Dermis blood vessel endothelial cell (primary cell): ENCODE results near the gene GDPD3. TPM values are rescaled to one million over a fixed set of nuclear protein-coding genes. Genes with fewer than 3 reads are reported as not detected.

Experiments used
- DNase-seq: peaks from one replicate; pipeline ENCODE4 v3.0.0; 2010
- total RNA-seq: library from RNA; depleted of rRNA; stranded (reverse); fragments of >200 nt; gene quantifications from 2 replicates; pipeline ENCODE4 v1.2.3, GENCODE V29; 2014

GDPD3 gene
- total RNA-seq, 1 donor from 2014 or later, result 2.2 TPM

- DNase-seq, result peak; percentile 93
Observed at GRCh38 chr16:30075503-30076275, 37.6 kb downstream of the GDPD3 start, which contains the start of gene PPP4C. TSS of gene PPP4C (plus strand) at chr16:30075994. CDS start at chr16:30076378, 384 bp downstream.

GRCh38 chr16:30070490-30070889 is 42.8 kb downstream of the GDPD3 start:
- no peak for DNase-seq

GRCh38 chr16:30069611-30070462 is 43.5 kb downstream of the GDPD3 start:
- DNase-seq, result no peak

GRCh38 chr16:30068750-30069610 is 44.4 kb downstream of the GDPD3 start:
- peak; percentile 65 for DNase-seq

- DNase-seq, result no peak
Observed at GRCh38 chr16:30068333-30068732, 45.0 kb downstream of the GDPD3 start.

- DNase-seq, result no peak
Observed at GRCh38 chr16:30067584-30067916, 45.8 kb downstream of the GDPD3 start.

- DNase-seq, result peak; percentile 16
Observed at GRCh38 chr16:30066761-30067583, 46.4 kb downstream of the GDPD3 start.

GRCh38 chr16:30065943-30066760 is 47.2 kb downstream of the GDPD3 start:
- DNase-seq, result peak; percentile 71

- DNase-seq, result peak; percentile 99
Observed at GRCh38 chr16:30065102-30065942, 48.0 kb downstream of the GDPD3 start, which contains the start of gene ALDOA. TSS of gene ALDOA (plus strand) at chr16:30065760. CDS start at chr16:30066898, 1,138 bp downstream.

- DNase-seq, result no peak
Observed at GRCh38 chr16:30064729-30065101, 48.6 kb downstream of the GDPD3 start.

- peak; percentile 55 for DNase-seq
Observed at GRCh38 chr16:30063893-30064728, 49.2 kb downstream of the GDPD3 start.

- DNase-seq, result no peak
Observed at GRCh38 chr16:30063278-30063892, 50.0 kb downstream of the GDPD3 start.

GRCh38 chr16:30060836-30061554 is 52.3 kb downstream of the GDPD3 start:
- no peak for DNase-seq

- DNase-seq, result no peak
Observed at GRCh38 chr16:30060346-30060745, 53.0 kb downstream of the GDPD3 start.

GRCh38 chr16:30054959-30055553 is 58.3 kb downstream of the GDPD3 start:
- peak; percentile 61 for DNase-seq
